ENCODE results near the gene GKN1. TPM values are rescaled to one million over a fixed set of nuclear protein-coding genes. Genes with fewer than 3 reads are reported as not detected.

The GKN1 gene, protein sequence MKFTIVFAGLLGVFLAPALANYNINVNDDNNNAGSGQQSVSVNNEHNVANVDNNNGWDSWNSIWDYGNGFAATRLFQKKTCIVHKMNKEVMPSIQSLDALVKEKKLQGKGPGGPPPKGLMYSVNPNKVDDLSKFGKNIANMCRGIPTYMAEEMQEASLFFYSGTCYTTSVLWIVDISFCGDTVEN
- total RNA-seq, result not detected

DNA sequence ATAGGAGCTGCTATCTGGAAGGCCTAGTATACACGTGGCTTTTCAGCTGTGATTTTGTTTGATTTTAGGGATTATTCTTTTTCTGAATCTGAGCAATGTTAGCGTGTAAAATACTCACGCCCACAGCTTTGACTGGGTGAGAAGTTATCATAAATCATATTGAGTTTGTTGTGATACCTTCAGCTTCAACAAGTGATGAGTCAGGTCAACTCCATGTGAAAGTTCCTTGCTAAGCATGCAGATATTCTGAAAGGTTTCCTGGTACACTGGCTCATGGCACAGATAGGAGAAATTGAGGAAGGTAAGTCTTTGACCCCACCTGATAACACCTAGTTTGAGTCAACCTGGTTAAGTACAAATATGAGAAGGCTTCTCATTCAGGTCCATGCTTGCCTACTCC, at the start of gene GKN1:
Gene GKN1, plus strand, starts transcription at position 386 of the 400 bp plus-strand sequence. CDS start 42 bp downstream, outside the sequence.
- Histone ChIP-seq H3K27me3 (no peaks in the 10 kb centered on the region), H3K4me3 (no peak within 1 kb of the TSS), H3K4me1 (no peaks in the 10 kb centered on the region), H3K9me3 (no peaks in the 10 kb centered on the region), H3K27ac (no peak within 1 kb of the TSS), H3K36me3 (replicated peaks in 1 of 2; ENCODE audit: insufficient read depth in 1 of 2, low read depth in 2 of 2) (no peaks in the 10 kb centered on the region)
- ATAC-seq (no peak), DNase-seq (no peak)
- WGBS, 2 donors, result 53 to 54% methylated on average over 3 of the region's 3 CpGs
- intact Hi-C loops (cut with DNase I), result no loop called here
- no peak for TF ChIP-seq POLR2A (IDR thresholded peaks at IDR 0.05)
- TF ChIP-seq, protein P1, sequence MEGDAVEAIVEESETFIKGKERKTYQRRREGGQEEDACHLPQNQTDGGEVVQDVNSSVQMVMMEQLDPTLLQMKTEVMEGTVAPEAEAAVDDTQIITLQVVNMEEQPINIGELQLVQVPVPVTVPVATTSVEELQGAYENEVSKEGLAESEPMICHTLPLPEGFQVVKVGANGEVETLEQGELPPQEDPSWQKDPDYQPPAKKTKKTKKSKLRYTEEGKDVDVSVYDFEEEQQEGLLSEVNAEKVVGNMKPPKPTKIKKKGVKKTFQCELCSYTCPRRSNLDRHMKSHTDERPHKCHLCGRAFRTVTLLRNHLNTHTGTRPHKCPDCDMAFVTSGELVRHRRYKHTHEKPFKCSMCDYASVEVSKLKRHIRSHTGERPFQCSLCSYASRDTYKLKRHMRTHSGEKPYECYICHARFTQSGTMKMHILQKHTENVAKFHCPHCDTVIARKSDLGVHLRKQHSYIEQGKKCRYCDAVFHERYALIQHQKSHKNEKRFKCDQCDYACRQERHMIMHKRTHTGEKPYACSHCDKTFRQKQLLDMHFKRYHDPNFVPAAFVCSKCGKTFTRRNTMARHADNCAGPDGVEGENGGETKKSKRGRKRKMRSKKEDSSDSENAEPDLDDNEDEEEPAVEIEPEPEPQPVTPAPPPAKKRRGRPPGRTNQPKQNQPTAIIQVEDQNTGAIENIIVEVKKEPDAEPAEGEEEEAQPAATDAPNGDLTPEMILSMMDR (IDR thresholded peaks at IDR 0.05), result no peak

- ATAC-seq (peak; percentile 77), DNase-seq (peak; percentile 40 to 67 (median 56))
- Histone ChIP-seq H3K4me1 (peaks cover 7% of the 10 kb centered on the region), H3K4me3 (no peak overlapping the region), H3K36me3 (replicated peaks in 1 of 2; ENCODE audit: insufficient read depth in 1 of 2, low read depth in 2 of 2) (no peaks in the 10 kb centered on the region), H3K9me3 (no peaks in the 10 kb centered on the region), H3K27me3 (no peaks in the 10 kb centered on the region), H3K27ac (no peak overlapping the region)
- 34 to 40% methylated on average over 9 of the region's 9 CpGs for WGBS, 2 donors
- intact Hi-C loops (cut with DNase I), result loop anchor here (5.0 to 10.0 kb wide), 2 partner anchors 173 to 461 kb away; partner anchors contain the start of genes APLF and FBXO48
- TF ChIP-seq POLR2A (IDR thresholded peaks at IDR 0.05), result no peak
- TF ChIP-seq, protein P1 (IDR thresholded peaks at IDR 0.05), result peak; percentile 79 to 96 (median 91)
Observed at GRCh38 chr2:68925295-68925896, 49.0 kb upstream of the GKN1 start.

- no peaks in the 10 kb centered on the region for H3K36me3 ChIP-seq (replicated peaks in 1 of 2; ENCODE audit: insufficient read depth in 1 of 2, low read depth in 2 of 2)
- H3K4me1 ChIP-seq, result no peaks in the 10 kb centered on the region
- intact Hi-C loops (cut with DNase I), result loop anchor here (5.0 to 10.0 kb wide), 2 partner anchors 174 to 462 kb away; partner anchors contain the start of genes APLF and FBXO48
- H3K9me3 ChIP-seq, result no peaks in the 10 kb centered on the region
- 55 to 58% methylated on average over 4 of the region's 4 CpGs for WGBS, 2 donors
- TF ChIP-seq, protein P1 (IDR thresholded peaks at IDR 0.05), result no peak
- TF ChIP-seq POLR2A (IDR thresholded peaks at IDR 0.05), result no peak
- DNase-seq, result no peak
- no peak overlapping the region for H3K27ac ChIP-seq
- no peak overlapping the region for H3K4me3 ChIP-seq
- ATAC-seq, result no peak
- H3K27me3 ChIP-seq, result no peaks in the 10 kb centered on the region
Observed at GRCh38 chr2:68926796-68927195, 47.6 kb upstream of the GKN1 start.

DNA sequence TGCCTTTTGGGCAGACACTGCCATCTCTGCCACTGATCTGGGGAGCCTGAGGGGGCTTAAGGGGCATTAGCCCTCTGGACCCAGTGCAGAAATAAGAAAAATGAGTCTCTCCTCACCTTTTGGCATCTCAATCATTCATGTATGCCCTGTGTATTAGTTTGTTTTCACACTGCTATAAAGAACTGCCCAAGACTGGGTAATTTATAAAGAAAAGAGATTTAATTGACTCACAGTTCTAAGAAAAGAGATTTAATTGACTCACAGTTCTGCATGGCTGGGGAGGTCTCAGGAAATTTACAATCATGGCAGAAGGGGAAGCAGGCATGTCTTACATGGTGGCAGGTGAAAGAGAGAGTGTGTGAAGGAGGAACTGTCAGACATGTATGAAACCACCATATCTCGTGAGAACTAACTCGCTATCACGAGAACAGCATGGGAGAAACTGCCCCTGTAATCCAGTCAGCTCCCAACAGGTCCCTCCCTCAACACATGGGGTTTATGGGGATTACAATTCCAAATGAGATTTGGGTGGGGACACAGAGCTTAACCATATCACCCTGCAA, 43.2 kb upstream of the GKN1 start:
- ATAC-seq, result no peak
- no peaks in the 10 kb centered on the region for H3K27me3 ChIP-seq
- 66 to 78% methylated on average over 3 of the region's 3 CpGs for WGBS, 2 donors

More for the DNA sequence above, 43.2 kb upstream of the GKN1 start:
- no peak for DNase-seq
- no peak overlapping the region for H3K4me3 ChIP-seq
- H3K9me3 ChIP-seq, result no peaks in the 10 kb centered on the region
- H3K4me1 ChIP-seq, result peaks cover 1% of the 10 kb centered on the region
- intact Hi-C loops (cut with DNase I), result no loop called here
- H3K36me3 ChIP-seq (replicated peaks in 1 of 2; ENCODE audit: insufficient read depth in 1 of 2, low read depth in 2 of 2), result no peaks in the 10 kb centered on the region
- TF ChIP-seq, protein P1 (IDR thresholded peaks at IDR 0.05), result no peak
- no peak for TF ChIP-seq POLR2A (IDR thresholded peaks at IDR 0.05)
- H3K27ac ChIP-seq, result no peak overlapping the region

Data from body of pancreas (tissue), 4 donors.